WTC11 (cell line): ENCODE results near the gene ATP5IF1. TPM values are rescaled to one million over a fixed set of nuclear protein-coding genes. Genes with fewer than 3 reads are reported as not detected.
A peak's percentile ranks its signal among the peaks of the same experiment; 100 is the strongest.

Experiments
- ATAC-seq: fragments of 200-7000 bp; cut with Tn5 transposase; 2 replicates; pipeline ENCODE4 v1.10.0; 2021; ENCODE audit warnings: mild to moderate bottlenecking, moderate library complexity
- CTCF ChIA-PET: fragments of 300-600 bp; sonication (Branson Sonifier 250); formaldehyde crosslinking; loops from one replicate; lab custom pipeline; 2021; ENCODE audit warnings: antibody characterized with exemption; lab: Charles Lee
- POLR2A ChIA-PET: fragments of 350-600 bp; sonication (Branson Sonifier 250); formaldehyde crosslinking; loops from one replicate; lab custom pipeline; 2021; ENCODE audit warnings: antibody characterized with exemption; lab: Charles Lee
- DNase-seq: peaks from one replicate; pipeline ENCODE4 v3.0.0; 2021; ENCODE audit warnings: low spot score
- H3K27ac Mint-ChIP-seq: 2 replicates; pipeline ENCODE4 v1.8.0; 2021; ENCODE audit warnings: mixed read lengths
- H3K27me3 Mint-ChIP-seq: 2 replicates; pipeline ENCODE4 v1.8.0; 2021; ENCODE audit warnings: low read depth, mild to moderate bottlenecking, moderate library complexity, mixed read lengths
- H3K36me3 Mint-ChIP-seq: 2 replicates; pipeline ENCODE4 v1.8.0; 2021; ENCODE audit warnings: mixed read lengths
- H3K4me1 Mint-ChIP-seq: 2 replicates; pipeline ENCODE4 v1.8.0; 2022; ENCODE audit warnings: mixed read lengths
- H3K4me3 Mint-ChIP-seq: 2 replicates; pipeline ENCODE4 v1.8.0; 2021; ENCODE audit warnings: mild to moderate bottlenecking, moderate library complexity, mixed read lengths
- H3K9me3 Mint-ChIP-seq: 2 replicates; pipeline ENCODE4 v1.8.0; 2021; ENCODE audit warnings: mixed read lengths
- ATF1 ChIP-seq: sonication (generic); formaldehyde crosslinking; IDR thresholded peaks from 2 replicates; pipeline ENCODE4 v1.8.1; 2023; ENCODE audit warnings: mild to moderate bottlenecking, moderate library complexity, missing genetic modification reagents
- CREB1 ChIP-seq: sonication (generic); formaldehyde crosslinking; IDR thresholded peaks from 2 replicates; pipeline ENCODE4 v1.8.0; 2023; ENCODE audit warnings: mild to moderate bottlenecking, missing genetic modification reagents
- ELF4 ChIP-seq: sonication (generic); formaldehyde crosslinking; IDR thresholded peaks from 2 replicates; pipeline ENCODE4 v1.8.1; 2022; ENCODE audit warnings: low read depth, mild to moderate bottlenecking, moderate library complexity, missing genetic modification reagents
- GRHL2 ChIP-seq: fragments of 250-450 bp; sonication (Bioruptor Pico); IDR thresholded peaks from 2 replicates; pipeline ENCODE4 v1.8.0; 2022; ENCODE audit warnings: mild to moderate bottlenecking, moderate library complexity; ENCODE audit not compliant: insufficient replicate concordance, severe bottlenecking
- GTF2I ChIP-seq: fragments of 250-450 bp; sonication (Bioruptor Pico); conservative IDR thresholded peaks from 2 replicates; pipeline ENCODE4 v1.4.0; 2021; ENCODE audit warnings: mild to moderate bottlenecking
- HMGA2 ChIP-seq: fragments of 250-450 bp; sonication (Bioruptor Pico); IDR thresholded peaks from 2 replicates; pipeline ENCODE4 v1.4.0; 2021; ENCODE audit warnings: mild to moderate bottlenecking, moderate library complexity
- JUN ChIP-seq: sonication (generic); formaldehyde crosslinking; IDR thresholded peaks from 2 replicates; pipeline ENCODE4 v1.8.0; 2023; ENCODE audit warnings: mild to moderate bottlenecking, missing genetic modification reagents
- MLX ChIP-seq: sonication (generic); formaldehyde crosslinking; IDR thresholded peaks from 2 replicates; pipeline ENCODE4 v1.8.1; 2023; ENCODE audit warnings: mild to moderate bottlenecking, missing genetic modification reagents, moderate library complexity
- MXD4 ChIP-seq: fragments of 250-450 bp; sonication (Bioruptor Pico); IDR thresholded peaks from 2 replicates; pipeline ENCODE4 v1.8.0; 2021; ENCODE audit warnings: mild to moderate bottlenecking, moderate library complexity, borderline replicate concordance
- NFATC4 ChIP-seq: fragments of 250-450 bp; sonication (Bioruptor Pico); IDR thresholded peaks from 2 replicates; pipeline ENCODE4 v1.9.0; 2021; ENCODE audit warnings: mild to moderate bottlenecking
- NFYB ChIP-seq: sonication (generic); formaldehyde crosslinking; conservative IDR thresholded peaks from 2 replicates; pipeline ENCODE4 v1.8.0; 2022; ENCODE audit warnings: low read depth, missing genetic modification reagents
- NR1H2 ChIP-seq: sonication (generic); formaldehyde crosslinking; IDR thresholded peaks from 2 replicates; pipeline ENCODE4 v1.9.0; 2021; ENCODE audit warnings: mild to moderate bottlenecking, moderate library complexity, missing genetic modification reagents
- NR2C2 ChIP-seq: sonication (generic); formaldehyde crosslinking; IDR thresholded peaks from 2 replicates; pipeline ENCODE4 v1.8.0; 2022; ENCODE audit warnings: mild to moderate bottlenecking, missing genetic modification reagents
- OVOL2 ChIP-seq: fragments of 250-450 bp; sonication (Bioruptor Pico); IDR thresholded peaks from 2 replicates; pipeline ENCODE4 v1.9.0; 2021; ENCODE audit warnings: mild to moderate bottlenecking, borderline replicate concordance
- PRRX2 ChIP-seq: fragments of 250-450 bp; sonication (Bioruptor Pico); IDR thresholded peaks from 2 replicates; pipeline ENCODE4 v1.8.0; 2021; ENCODE audit warnings: mild to moderate bottlenecking
- SOX15 ChIP-seq: fragments of 250-450 bp; sonication (Bioruptor Pico); IDR thresholded peaks from 2 replicates; pipeline ENCODE4 v1.9.0; 2021; ENCODE audit warnings: mild to moderate bottlenecking
- SP1 ChIP-seq: sonication (generic); formaldehyde crosslinking; conservative IDR thresholded peaks from 2 replicates; pipeline ENCODE4 v1.8.1; 2022; ENCODE audit warnings: missing genetic modification reagents
- USF2 ChIP-seq: sonication (generic); formaldehyde crosslinking; IDR thresholded peaks from 2 replicates; pipeline ENCODE4 v1.8.1; 2023; ENCODE audit warnings: mild to moderate bottlenecking, missing genetic modification reagents, moderate library complexity
- ZNF138 ChIP-seq: sonication (generic); formaldehyde crosslinking; conservative IDR thresholded peaks from 2 replicates; pipeline ENCODE4 v1.8.1; 2022; ENCODE audit warnings: mild to moderate bottlenecking, moderate library complexity, missing genetic modification reagents
- total RNA-seq: library from RNA; stranded (reverse); gene quantifications from 3 replicates; pipeline ENCODE4 v1.2.3, GENCODE V29; 2021
- TF ChIP-seq, protein P1 (sequence below): sonication (generic); formaldehyde crosslinking; IDR thresholded peaks from 2 replicates; pipeline ENCODE4 v1.8.1; 2023; ENCODE audit warnings: mild to moderate bottlenecking, missing genetic modification reagents
- TF ChIP-seq, protein P2 (sequence below): sonication (generic); formaldehyde crosslinking; IDR thresholded peaks from 2 replicates; pipeline ENCODE4 v1.8.0; 2023; ENCODE audit warnings: mild to moderate bottlenecking, missing genetic modification reagents
- TF ChIP-seq, protein P3 (sequence below): sonication (generic); formaldehyde crosslinking; IDR thresholded peaks from 2 replicates; pipeline ENCODE4 v1.8.0; 2022; ENCODE audit warnings: mild to moderate bottlenecking, missing genetic modification reagents
- TF ChIP-seq, protein P4 (sequence below): sonication (generic); formaldehyde crosslinking; IDR thresholded peaks from 2 replicates; pipeline ENCODE4 v1.8.0; 2022; ENCODE audit warnings: mild to moderate bottlenecking, missing genetic modification reagents
- TF ChIP-seq, protein P5 (sequence below): fragments of 250-450 bp; sonication (Bioruptor Pico); IDR thresholded peaks from 2 replicates; pipeline ENCODE4 v1.9.0; 2021; ENCODE audit warnings: mild to moderate bottlenecking
- TF ChIP-seq, protein P6 (sequence below): sonication (generic); formaldehyde crosslinking; IDR thresholded peaks from 2 replicates; pipeline ENCODE4 v1.8.1; 2022; ENCODE audit warnings: mild to moderate bottlenecking, moderate library complexity, missing genetic modification reagents
- TF ChIP-seq, protein P7 (sequence below): fragments of 250-450 bp; sonication (Bioruptor Pico); IDR thresholded peaks from 2 replicates; pipeline ENCODE4 v2.1.2; 2022; ENCODE audit warnings: mild to moderate bottlenecking, moderate library complexity

Gene ATP5IF1
- total RNA-seq, 1 experiment from 2014 or later: 201 TPM

DNA sequence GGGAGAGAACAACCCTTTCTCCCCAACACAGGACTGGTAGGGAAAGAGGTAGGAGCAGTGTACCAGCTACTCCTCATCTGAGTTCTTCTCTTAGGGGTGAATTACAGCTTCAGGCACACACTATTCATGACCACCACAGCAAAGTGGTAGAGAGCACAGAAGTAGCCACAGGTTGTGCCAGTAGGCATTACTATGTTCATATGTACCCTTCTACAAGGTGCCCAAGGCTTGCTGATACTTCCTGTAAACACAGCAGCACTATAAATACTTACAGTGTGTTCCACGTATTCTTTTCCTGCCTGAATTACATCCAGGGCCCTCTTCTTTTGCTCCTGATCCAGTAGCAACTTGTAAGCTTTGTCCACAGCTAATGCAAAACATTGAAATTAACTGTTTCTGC is 26.2 kb upstream of the ATP5IF1 start:
- CTCF ChIA-PET: interaction anchor here (0.7 to 2.1 kb wide), 17 partner anchors 10 to 351 kb away, joined by 3 to 50 read pairs (median 4); partner anchors contain the start of genes EYA3 and PTAFR
- TF ChIP-seq, protein P1, sequence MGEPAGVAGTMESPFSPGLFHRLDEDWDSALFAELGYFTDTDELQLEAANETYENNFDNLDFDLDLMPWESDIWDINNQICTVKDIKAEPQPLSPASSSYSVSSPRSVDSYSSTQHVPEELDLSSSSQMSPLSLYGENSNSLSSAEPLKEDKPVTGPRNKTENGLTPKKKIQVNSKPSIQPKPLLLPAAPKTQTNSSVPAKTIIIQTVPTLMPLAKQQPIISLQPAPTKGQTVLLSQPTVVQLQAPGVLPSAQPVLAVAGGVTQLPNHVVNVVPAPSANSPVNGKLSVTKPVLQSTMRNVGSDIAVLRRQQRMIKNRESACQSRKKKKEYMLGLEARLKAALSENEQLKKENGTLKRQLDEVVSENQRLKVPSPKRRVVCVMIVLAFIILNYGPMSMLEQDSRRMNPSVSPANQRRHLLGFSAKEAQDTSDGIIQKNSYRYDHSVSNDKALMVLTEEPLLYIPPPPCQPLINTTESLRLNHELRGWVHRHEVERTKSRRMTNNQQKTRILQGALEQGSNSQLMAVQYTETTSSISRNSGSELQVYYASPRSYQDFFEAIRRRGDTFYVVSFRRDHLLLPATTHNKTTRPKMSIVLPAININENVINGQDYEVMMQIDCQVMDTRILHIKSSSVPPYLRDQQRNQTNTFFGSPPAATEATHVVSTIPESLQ (CRISPR knock-in tag): no peak
- no peak for TF ChIP-seq MXD4 (CRISPR knock-in tag)
- TF ChIP-seq SP1 (CRISPR knock-in tag): no peak
- TF ChIP-seq, protein P2, sequence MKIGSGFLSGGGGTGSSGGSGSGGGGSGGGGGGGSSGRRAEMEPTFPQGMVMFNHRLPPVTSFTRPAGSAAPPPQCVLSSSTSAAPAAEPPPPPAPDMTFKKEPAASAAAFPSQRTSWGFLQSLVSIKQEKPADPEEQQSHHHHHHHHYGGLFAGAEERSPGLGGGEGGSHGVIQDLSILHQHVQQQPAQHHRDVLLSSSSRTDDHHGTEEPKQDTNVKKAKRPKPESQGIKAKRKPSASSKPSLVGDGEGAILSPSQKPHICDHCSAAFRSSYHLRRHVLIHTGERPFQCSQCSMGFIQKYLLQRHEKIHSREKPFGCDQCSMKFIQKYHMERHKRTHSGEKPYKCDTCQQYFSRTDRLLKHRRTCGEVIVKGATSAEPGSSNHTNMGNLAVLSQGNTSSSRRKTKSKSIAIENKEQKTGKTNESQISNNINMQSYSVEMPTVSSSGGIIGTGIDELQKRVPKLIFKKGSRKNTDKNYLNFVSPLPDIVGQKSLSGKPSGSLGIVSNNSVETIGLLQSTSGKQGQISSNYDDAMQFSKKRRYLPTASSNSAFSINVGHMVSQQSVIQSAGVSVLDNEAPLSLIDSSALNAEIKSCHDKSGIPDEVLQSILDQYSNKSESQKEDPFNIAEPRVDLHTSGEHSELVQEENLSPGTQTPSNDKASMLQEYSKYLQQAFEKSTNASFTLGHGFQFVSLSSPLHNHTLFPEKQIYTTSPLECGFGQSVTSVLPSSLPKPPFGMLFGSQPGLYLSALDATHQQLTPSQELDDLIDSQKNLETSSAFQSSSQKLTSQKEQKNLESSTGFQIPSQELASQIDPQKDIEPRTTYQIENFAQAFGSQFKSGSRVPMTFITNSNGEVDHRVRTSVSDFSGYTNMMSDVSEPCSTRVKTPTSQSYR (CRISPR knock-in tag): no peak
- no peak for TF ChIP-seq NFATC4 (CRISPR knock-in tag)
- no peak for TF ChIP-seq NR2C2 (CRISPR knock-in tag)
- TF ChIP-seq, protein P3, sequence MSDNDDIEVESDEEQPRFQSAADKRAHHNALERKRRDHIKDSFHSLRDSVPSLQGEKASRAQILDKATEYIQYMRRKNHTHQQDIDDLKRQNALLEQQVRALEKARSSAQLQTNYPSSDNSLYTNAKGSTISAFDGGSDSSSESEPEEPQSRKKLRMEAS (CRISPR knock-in tag): no peak
- no peak for TF ChIP-seq NFYB
- no peak for TF ChIP-seq GTF2I (CRISPR knock-in tag)
- TF ChIP-seq SOX15 (CRISPR knock-in tag): no peak
- no peak for TF ChIP-seq ELF4 (CRISPR knock-in tag)
- TF ChIP-seq CREB1: no peak
- TF ChIP-seq HMGA2 (CRISPR knock-in tag): no peak
- TF ChIP-seq, protein P4, sequence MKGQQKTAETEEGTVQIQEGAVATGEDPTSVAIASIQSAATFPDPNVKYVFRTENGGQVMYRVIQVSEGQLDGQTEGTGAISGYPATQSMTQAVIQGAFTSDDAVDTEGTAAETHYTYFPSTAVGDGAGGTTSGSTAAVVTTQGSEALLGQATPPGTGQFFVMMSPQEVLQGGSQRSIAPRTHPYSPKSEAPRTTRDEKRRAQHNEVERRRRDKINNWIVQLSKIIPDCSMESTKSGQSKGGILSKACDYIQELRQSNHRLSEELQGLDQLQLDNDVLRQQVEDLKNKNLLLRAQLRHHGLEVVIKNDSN: no peak
- no peak for TF ChIP-seq JUN (CRISPR knock-in tag)
- no peak for TF ChIP-seq GRHL2 (CRISPR knock-in tag)
- TF ChIP-seq MLX (CRISPR knock-in tag): no peak
- no peak for TF ChIP-seq ATF1 (CRISPR knock-in tag)
- TF ChIP-seq, protein P5, sequence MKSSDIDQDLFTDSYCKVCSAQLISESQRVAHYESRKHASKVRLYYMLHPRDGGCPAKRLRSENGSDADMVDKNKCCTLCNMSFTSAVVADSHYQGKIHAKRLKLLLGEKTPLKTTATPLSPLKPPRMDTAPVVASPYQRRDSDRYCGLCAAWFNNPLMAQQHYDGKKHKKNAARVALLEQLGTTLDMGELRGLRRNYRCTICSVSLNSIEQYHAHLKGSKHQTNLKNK (CRISPR knock-in tag): no peak
- ATAC-seq (no peak), DNase-seq (no peak)
- H3K36me3 Mint-ChIP-seq: peaks cover 34% of the 10 kb centered on the region
- POLR2A ChIA-PET: interaction anchor here (0.7 kb wide), 1 partner anchor 121 kb away, joined by 10 read pairs; the partner anchor contains the start of gene EYA3
- H3K4me3 Mint-ChIP-seq: no peak overlapping the region
- peaks cover 6% of the 10 kb centered on the region for H3K4me1 Mint-ChIP-seq
- H3K27me3 Mint-ChIP-seq: no peaks in the 10 kb centered on the region
- 0 out of 2 replicates have a peak overlapping the region, but pooled peaks have one; percentile 54 for H3K27ac Mint-ChIP-seq
- H3K9me3 Mint-ChIP-seq: no peaks in the 10 kb centered on the region

DNA sequence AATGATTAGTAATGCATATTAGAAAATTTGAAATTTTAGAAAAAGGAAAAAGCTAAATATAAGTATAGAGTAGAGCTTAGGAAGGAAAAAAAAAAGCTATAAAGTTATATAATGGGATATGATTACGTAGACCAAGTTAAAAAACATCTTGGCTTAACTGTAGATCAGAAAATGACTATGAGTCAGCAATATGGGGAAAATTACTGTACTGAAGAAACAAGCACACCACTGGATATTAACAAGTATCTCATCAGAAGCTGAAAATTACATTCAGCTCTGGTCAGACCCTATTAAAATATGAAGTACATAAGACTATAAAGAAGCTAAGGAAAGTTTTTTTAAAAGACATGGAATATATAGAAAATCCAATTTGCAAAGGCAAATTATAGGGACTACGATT is 22.6 kb upstream of the ATP5IF1 start:
- TF ChIP-seq USF2 (CRISPR knock-in tag) (no peak), ZNF138 (no peak), OVOL2 (no peak), NR1H2 (CRISPR knock-in tag) (no peak), PRRX2 (CRISPR knock-in tag) (no peak), HMGA2 (CRISPR knock-in tag) (no peak)
- TF ChIP-seq, protein P6, sequence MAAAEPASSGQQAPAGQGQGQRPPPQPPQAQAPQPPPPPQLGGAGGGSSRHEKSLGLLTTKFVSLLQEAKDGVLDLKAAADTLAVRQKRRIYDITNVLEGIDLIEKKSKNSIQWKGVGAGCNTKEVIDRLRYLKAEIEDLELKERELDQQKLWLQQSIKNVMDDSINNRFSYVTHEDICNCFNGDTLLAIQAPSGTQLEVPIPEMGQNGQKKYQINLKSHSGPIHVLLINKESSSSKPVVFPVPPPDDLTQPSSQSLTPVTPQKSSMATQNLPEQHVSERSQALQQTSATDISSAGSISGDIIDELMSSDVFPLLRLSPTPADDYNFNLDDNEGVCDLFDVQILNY (CRISPR knock-in tag): no peak
- TF ChIP-seq, protein P7, sequence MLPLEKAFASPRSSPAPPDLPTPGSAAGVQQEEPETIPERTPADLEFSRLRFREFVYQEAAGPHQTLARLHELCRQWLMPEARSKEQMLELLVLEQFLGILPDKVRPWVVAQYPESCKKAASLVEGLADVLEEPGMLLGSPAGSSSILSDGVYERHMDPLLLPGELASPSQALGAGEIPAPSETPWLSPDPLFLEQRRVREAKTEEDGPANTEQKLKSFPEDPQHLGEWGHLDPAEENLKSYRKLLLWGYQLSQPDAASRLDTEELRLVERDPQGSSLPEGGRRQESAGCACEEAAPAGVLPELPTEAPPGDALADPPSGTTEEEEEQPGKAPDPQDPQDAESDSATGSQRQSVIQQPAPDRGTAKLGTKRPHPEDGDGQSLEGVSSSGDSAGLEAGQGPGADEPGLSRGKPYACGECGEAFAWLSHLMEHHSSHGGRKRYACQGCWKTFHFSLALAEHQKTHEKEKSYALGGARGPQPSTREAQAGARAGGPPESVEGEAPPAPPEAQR (CRISPR knock-in tag): no peak
- ATAC-seq: no peak
- POLR2A ChIA-PET: interaction anchor here (0.8 kb wide), 1 partner anchor 18 kb away, joined by 3 read pairs; no protein-coding TSS in a partner anchor

More for the DNA sequence above, 22.6 kb upstream of the ATP5IF1 start:
- Mint-ChIP-seq H3K36me3 (peaks cover 28% of the 10 kb centered on the region), H3K9me3 (no peaks in the 10 kb centered on the region), H3K4me3 (no peak overlapping the region), H3K27ac (no peak overlapping the region), H3K27me3 (no peaks in the 10 kb centered on the region), H3K4me1 (peaks cover 6% of the 10 kb centered on the region)
- CTCF ChIA-PET: interaction anchor here (1.6 kb wide), 1 partner anchor 122 kb away, joined by 7 read pairs; no protein-coding TSS in a partner anchor
- DNase-seq: no peak
